Natural killer cell (primary cell): ENCODE measurements around the gene ATP2B2. TPM values are rescaled to one million over a fixed set of nuclear protein-coding genes. Genes with fewer than 3 reads are reported as not detected.
A peak's percentile ranks its signal among the peaks of the same experiment; 100 is the strongest.

Experiments
- ATAC-seq, 3 donors: fragments of 150-1000 bp in 2 of 3; fragments of 200-7000 bp in 1 of 3; cut with Tn5 transposase; 1 replicate in 1 of 3; 2 replicates in 2 of 3; pipeline ENCODE4 v1.10.0; 2021; ENCODE audit warnings: mild to moderate bottlenecking in 2 of 3, moderate library complexity in 2 of 3
- DNase-seq, 2 donors: peaks; one replicate each; pipeline versions ENCODE4 v3.0.0 to v3.0.0-alpha.2; 2013 to 2021; ENCODE audit warnings: mixed read lengths in 1 of 2
- H3K27ac ChIP-seq: one replicate; pipeline ENCODE4 v1.5.1; 2013; ENCODE audit warnings: mild to moderate bottlenecking, low read length
- H3K27me3 ChIP-seq: one replicate; pipeline ENCODE4 v1.6.1; 2013; ENCODE audit warnings: low read length; ENCODE audit not compliant: control insufficient read depth, insufficient read depth
- H3K36me3 ChIP-seq: one replicate; pipeline ENCODE4 v1.6.1; 2013; ENCODE audit warnings: low read length; ENCODE audit not compliant: control insufficient read depth, insufficient read depth
- H3K4me1 ChIP-seq: one replicate; pipeline ENCODE4 v1.6.1; 2013; ENCODE audit warnings: low read length; ENCODE audit not compliant: control insufficient read depth, insufficient read depth
- H3K4me3 ChIP-seq: one replicate; pipeline ENCODE4 v1.5.1; 2013; ENCODE audit warnings: low read length
- H3K9me3 ChIP-seq: one replicate; pipeline ENCODE4 v1.6.1; 2013; ENCODE audit warnings: low read length; ENCODE audit not compliant: control insufficient read depth, insufficient read depth
- H3K27ac Mint-ChIP-seq, 2 donors: one replicate each; pipeline ENCODE4 v1.8.0; 2022; ENCODE audit warnings: mild to moderate bottlenecking in 2 of 2, mixed read lengths in 2 of 2, moderate library complexity in 1 of 2
- H3K27me3 Mint-ChIP-seq, 2 donors: one replicate each; pipeline ENCODE4 v1.8.0; 2022; ENCODE audit warnings: low read depth in 2 of 2, mixed read lengths in 2 of 2
- H3K36me3 Mint-ChIP-seq: one replicate; pipeline ENCODE4 v1.8.0; 2022; ENCODE audit warnings: mixed read lengths
- H3K4me1 Mint-ChIP-seq, 2 donors: one replicate each; pipeline ENCODE4 v1.8.0; 2022; ENCODE audit warnings: mixed read lengths in 2 of 2
- H3K4me3 Mint-ChIP-seq: one replicate; pipeline ENCODE4 v1.8.0; 2022; ENCODE audit warnings: mild to moderate bottlenecking, moderate library complexity, mixed read lengths
- H3K9me3 Mint-ChIP-seq, 2 donors: one replicate each; pipeline ENCODE4 v1.8.0; 2022; ENCODE audit warnings: mixed read lengths in 2 of 2
- WGBS: methylation state at CpG from one replicate; pipeline ENCODE4 v1.1.7; 2013; ENCODE audit warnings: missing lambda C conversion rate; ENCODE audit not compliant: insufficient coverage; 5-methylcytosine and 5-hydroxymethylcytosine counted together
- intact Hi-C: fragments of 100-400 bp; cut with micrococcal nuclease; formaldehyde crosslinking; loops from one replicate; pipeline ENCODE4 v1.14.2; 2022
- total RNA-seq, 4 donors: library from RNA; stranded (reverse); fragments of 120-200 nt in 1 of 4; gene quantifications; one replicate each; pipeline versions ENCODE4 v1.2.3 to v1.2.4, GENCODE V29; 2013 to 2022
- TF ChIP-seq, protein P1 (sequence below): fragments of 200-600 bp; IDR thresholded peaks from one replicate; pipeline ENCODE4 v1.8.0; 2022; ENCODE audit warnings: antibody characterized with exemption

ATP2B2 gene
- total RNA-seq, 3 donors from 2014 or later (not counting 1 experiment from before 2014, with no cell fraction given), result not detected

- H3K4me3 Mint-ChIP-seq, result no peak overlapping the region
- H3K4me1 ChIP-seq, result peaks cover 27% of the 10 kb centered on the region
These were observed 117.3 kb downstream of the ATP2B2 start for GRCh38 chr3:10387881-10388609.

GRCh38 chr3:10386121-10386520 lies 119.3 kb downstream of the ATP2B2 start:
- Histone ChIP-seq H3K4me3 (no peak overlapping the region), H3K27me3 (no peaks in the 10 kb centered on the region), H3K27ac (no peak overlapping the region), H3K9me3 (peaks cover 8% of the 10 kb centered on the region), H3K4me1 (peaks cover 22% of the 10 kb centered on the region), H3K36me3 (no peaks in the 10 kb centered on the region)
- no peaks in the 10 kb centered on the region for H3K9me3 Mint-ChIP-seq
- H3K36me3 Mint-ChIP-seq, result no peaks in the 10 kb centered on the region
- WGBS, result 94% methylated on average over 1 of the region's 1 CpG
- intact Hi-C loops, result no loop called here
- H3K27me3 Mint-ChIP-seq, result peaks cover 0 to 5% of the 10 kb centered on the region in 2 donors
- TF ChIP-seq, protein P1, sequence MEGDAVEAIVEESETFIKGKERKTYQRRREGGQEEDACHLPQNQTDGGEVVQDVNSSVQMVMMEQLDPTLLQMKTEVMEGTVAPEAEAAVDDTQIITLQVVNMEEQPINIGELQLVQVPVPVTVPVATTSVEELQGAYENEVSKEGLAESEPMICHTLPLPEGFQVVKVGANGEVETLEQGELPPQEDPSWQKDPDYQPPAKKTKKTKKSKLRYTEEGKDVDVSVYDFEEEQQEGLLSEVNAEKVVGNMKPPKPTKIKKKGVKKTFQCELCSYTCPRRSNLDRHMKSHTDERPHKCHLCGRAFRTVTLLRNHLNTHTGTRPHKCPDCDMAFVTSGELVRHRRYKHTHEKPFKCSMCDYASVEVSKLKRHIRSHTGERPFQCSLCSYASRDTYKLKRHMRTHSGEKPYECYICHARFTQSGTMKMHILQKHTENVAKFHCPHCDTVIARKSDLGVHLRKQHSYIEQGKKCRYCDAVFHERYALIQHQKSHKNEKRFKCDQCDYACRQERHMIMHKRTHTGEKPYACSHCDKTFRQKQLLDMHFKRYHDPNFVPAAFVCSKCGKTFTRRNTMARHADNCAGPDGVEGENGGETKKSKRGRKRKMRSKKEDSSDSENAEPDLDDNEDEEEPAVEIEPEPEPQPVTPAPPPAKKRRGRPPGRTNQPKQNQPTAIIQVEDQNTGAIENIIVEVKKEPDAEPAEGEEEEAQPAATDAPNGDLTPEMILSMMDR, result no peak
- no peak overlapping the region for H3K27ac Mint-ChIP-seq
- ATAC-seq (no peak), DNase-seq (no peak)
- H3K4me3 Mint-ChIP-seq, result no peak overlapping the region
- peaks cover 0 to 5% of the 10 kb centered on the region in 2 donors for H3K4me1 Mint-ChIP-seq

More at GRCh38 chr3:10387881-10388609, 117.3 kb downstream of the ATP2B2 start:
- H3K4me3 ChIP-seq, result no peak overlapping the region
- H3K27me3 ChIP-seq, result no peaks in the 10 kb centered on the region
- Mint-ChIP-seq H3K4me1 (peaks cover 0 to 5% of the 10 kb centered on the region in 2 donors), H3K9me3 (no peaks in the 10 kb centered on the region), H3K27ac (no peak overlapping the region), H3K27me3 (peaks cover 0 to 5% of the 10 kb centered on the region in 2 donors), H3K36me3 (no peaks in the 10 kb centered on the region)
- DNase-seq (peak in 1 of 2 donors; percentile 34), ATAC-seq (no peak)
- TF ChIP-seq, protein P1, result no peak
- WGBS, result 70% methylated on average over 6 of the region's 6 CpGs
- H3K36me3 ChIP-seq, result no peaks in the 10 kb centered on the region
- intact Hi-C loops, result no loop called here
- peaks cover 8% of the 10 kb centered on the region for H3K9me3 ChIP-seq
- no peak overlapping the region for H3K27ac ChIP-seq

- Mint-ChIP-seq H3K27ac (no peak overlapping the region), H3K27me3 (peaks cover 0 to 5% of the 10 kb centered on the region in 2 donors), H3K36me3 (no peaks in the 10 kb centered on the region), H3K9me3 (no peaks in the 10 kb centered on the region), H3K4me3 (no peak overlapping the region), H3K4me1 (peaks cover 0 to 5% of the 10 kb centered on the region in 2 donors)
- H3K27ac ChIP-seq, result no peak overlapping the region
- peaks cover 12% of the 10 kb centered on the region for H3K4me1 ChIP-seq
- 88% methylated on average over 22 of the region's 23 CpGs for WGBS
- H3K9me3 ChIP-seq, result peaks cover 8% of the 10 kb centered on the region
- no peaks in the 10 kb centered on the region for H3K27me3 ChIP-seq
- ATAC-seq, result no peak
- no peaks in the 10 kb centered on the region for H3K36me3 ChIP-seq
- H3K4me3 ChIP-seq, result no peak overlapping the region
- intact Hi-C loops, result no loop called here
- TF ChIP-seq, protein P1, result no peak
- DNase-seq, result no peak
These were observed 120.6 kb downstream of the ATP2B2 start for GRCh38 chr3:10384541-10385360.
